ENCODE results near the gene SDHB. TPM values are rescaled to one million over a fixed set of nuclear protein-coding genes. Genes with fewer than 3 reads are reported as not detected.

The SDHB gene
- total and polyA plus RNA-seq, 2 donors (not counting 1 experiment from before 2014, with no cell fraction given) = 58.0 to 61.0 TPM

DNA sequence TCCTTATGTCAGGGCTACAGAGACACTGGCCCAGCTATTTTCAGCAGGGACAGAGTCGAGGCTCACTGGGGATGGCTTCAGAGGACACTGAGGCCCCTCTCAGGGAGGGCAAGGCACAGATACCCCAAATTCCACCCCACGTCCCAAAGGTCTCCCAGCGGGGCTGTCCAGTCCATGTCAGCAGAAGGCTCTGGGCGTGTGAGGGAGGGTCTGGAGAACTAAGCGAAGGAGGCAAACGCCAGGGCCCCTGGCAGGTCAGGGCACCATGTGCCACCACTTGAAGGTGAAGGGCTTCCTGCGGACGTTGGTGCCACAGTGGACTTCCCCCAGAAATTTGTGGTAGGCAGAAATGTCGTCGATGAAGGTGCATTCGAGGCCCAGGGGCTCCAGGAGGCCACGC lies 15.0 kb upstream of the SDHB start:
- no peak overlapping the region for H3K27ac ChIP-seq (ENCODE audit: low read length in 2 of 2)
- H3K9ac ChIP-seq (ENCODE audit: low read length) = no peak overlapping the region
- intact Hi-C loops (cut with micrococcal nuclease) = no loop called here
- no peaks in the 10 kb centered on the region for H3K79me2 ChIP-seq (ENCODE audit: control insufficient read depth, insufficient read depth, low read length)
- no peak for DNase-seq
- no peaks in the 10 kb centered on the region for H3K4me1 ChIP-seq (ENCODE audit: control insufficient read depth in 2 of 2, insufficient read depth in 2 of 2, low read length in 2 of 2)
- WGBS (ENCODE audit: insufficient coverage) = 87% methylated on average over 11 of the region's 12 CpGs
- TF ChIP-seq CTCF (IDR thresholded peaks at IDR 0.05) = no peak
- no peak for TF ChIP-seq EZH2 (IDR thresholded peaks at IDR 0.05; ENCODE audit: borderline replicate concordance, insufficient read depth, low read depth, low read length, poor library complexity, severe bottlenecking)
- Mint-ChIP-seq H3K27me3 (peaks cover 6% of the 10 kb centered on the region), H3K4me1 (no peaks in the 10 kb centered on the region), H3K9me3 (ENCODE audit: insufficient read depth) (no peaks in the 10 kb centered on the region), H3K4me3 (no peak overlapping the region), H3K27ac (no peak overlapping the region)
- no peaks in the 10 kb centered on the region for H3K36me3 ChIP-seq (replicated peaks in 1 of 2; ENCODE audit: control extremely low read depth in 1 of 2, control insufficient read depth in 1 of 2, extremely low read depth in 1 of 2, insufficient read depth in 2 of 2, low read length in 1 of 2)
- H2AFZ ChIP-seq (ENCODE audit: insufficient read depth, low read depth, low read length, poor library complexity, severe bottlenecking) = no peak overlapping the region
- POLR2A ChIA-PET = no interaction called here
- CTCF ChIA-PET = no interaction called here
- H3K9me3 ChIP-seq (ENCODE audit: control extremely low read depth in 1 of 3, control insufficient read depth in 2 of 3, insufficient read depth in 1 of 3, low read length in 2 of 3) = peaks cover 0 to 13% (median 2%) of the 10 kb centered on the region in 3 donors
- no peak overlapping the region for H3K4me3 ChIP-seq (ENCODE audit: control extremely low read depth in 1 of 5, extremely low read depth in 1 of 5, insufficient read depth in 1 of 5, low read depth in 2 of 5, low read length in 4 of 5)
- ATAC-seq (ENCODE audit: low read depth) = no peak
- no peak overlapping the region for H3K4me2 ChIP-seq (replicated peaks; ENCODE audit: low read depth, low read length, poor library complexity, severe bottlenecking)
- H4K20me1 ChIP-seq (ENCODE audit: control insufficient read depth, insufficient read depth, low read length, poor library complexity, severe bottlenecking) = no peaks in the 10 kb centered on the region
- no peaks in the 10 kb centered on the region for H3K27me3 ChIP-seq (replicated peaks in 1 of 4; ENCODE audit: control extremely low read depth in 1 of 4, control insufficient read depth in 3 of 4, insufficient read depth in 4 of 4, low read length in 3 of 4)

GRCh38 chr1:17067465-17068240 lies 13.8 kb upstream of the SDHB start:
- ChIA-PET POLR2A (no interaction called here), CTCF (no interaction called here)
- H3K27me3 ChIP-seq (replicated peaks in 1 of 4; ENCODE audit: control extremely low read depth in 1 of 4, control insufficient read depth in 3 of 4, insufficient read depth in 4 of 4, low read length in 3 of 4) = no peaks in the 10 kb centered on the region
- no peaks in the 10 kb centered on the region for H4K20me1 ChIP-seq (ENCODE audit: control insufficient read depth, insufficient read depth, low read length, poor library complexity, severe bottlenecking)
- H3K4me2 ChIP-seq (replicated peaks; ENCODE audit: low read depth, low read length, poor library complexity, severe bottlenecking) = no peak overlapping the region
- no peaks in the 10 kb centered on the region for H3K36me3 ChIP-seq (replicated peaks in 1 of 2; ENCODE audit: control extremely low read depth in 1 of 2, control insufficient read depth in 1 of 2, extremely low read depth in 1 of 2, insufficient read depth in 2 of 2, low read length in 1 of 2)
- peaks cover 0 to 13% (median 2%) of the 10 kb centered on the region in 3 donors for H3K9me3 ChIP-seq (ENCODE audit: control extremely low read depth in 1 of 3, control insufficient read depth in 2 of 3, insufficient read depth in 1 of 3, low read length in 2 of 3)
- no peaks in the 10 kb centered on the region for H3K4me1 ChIP-seq (ENCODE audit: control insufficient read depth in 2 of 2, insufficient read depth in 2 of 2, low read length in 2 of 2)
- H2AFZ ChIP-seq (ENCODE audit: insufficient read depth, low read depth, low read length, poor library complexity, severe bottlenecking) = no peak overlapping the region
- H3K27ac ChIP-seq (ENCODE audit: low read length in 2 of 2) = no peak overlapping the region
- TF ChIP-seq CTCF (IDR thresholded peaks at IDR 0.05) (no peak), EZH2 (IDR thresholded peaks at IDR 0.05; ENCODE audit: borderline replicate concordance, insufficient read depth, low read depth, low read length, poor library complexity, severe bottlenecking) (no peak)
- 59% methylated on average over 3 of the region's 10 CpGs for WGBS (ENCODE audit: insufficient coverage)
- intact Hi-C loops (cut with micrococcal nuclease) = no loop called here
- no peaks in the 10 kb centered on the region for H3K4me1 Mint-ChIP-seq
- no peaks in the 10 kb centered on the region for H3K9me3 Mint-ChIP-seq (ENCODE audit: insufficient read depth)
- H3K4me3 ChIP-seq (ENCODE audit: control extremely low read depth in 1 of 5, extremely low read depth in 1 of 5, insufficient read depth in 1 of 5, low read depth in 2 of 5, low read length in 4 of 5) = no peak overlapping the region
- H3K27me3 Mint-ChIP-seq = peaks cover 6% of the 10 kb centered on the region
- H3K9ac ChIP-seq (ENCODE audit: low read length) = no peak overlapping the region
- ATAC-seq (ENCODE audit: low read depth) (no peak), DNase-seq (no peak)
- no peaks in the 10 kb centered on the region for H3K79me2 ChIP-seq (ENCODE audit: control insufficient read depth, insufficient read depth, low read length)
- H3K27ac Mint-ChIP-seq = no peak overlapping the region
- H3K4me3 Mint-ChIP-seq = no peak overlapping the region

All from B cell (primary cell).